Measurements from ENCODE around the gene COPZ2.
A peak's percentile ranks its signal among the peaks of the same experiment; 100 is the strongest.
"Not testable (repeated sequence)": the region's sequence is repeated elsewhere in the genome, so short reads cannot be mapped to it uniquely, and the experiment has no call there.

COPZ2 gene, protein sequence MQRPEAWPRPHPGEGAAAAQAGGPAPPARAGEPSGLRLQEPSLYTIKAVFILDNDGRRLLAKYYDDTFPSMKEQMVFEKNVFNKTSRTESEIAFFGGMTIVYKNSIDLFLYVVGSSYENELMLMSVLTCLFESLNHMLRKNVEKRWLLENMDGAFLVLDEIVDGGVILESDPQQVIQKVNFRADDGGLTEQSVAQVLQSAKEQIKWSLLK

GRCh38 chr17:48037036-48037837, at the start of gene COPZ2:
Gene COPZ2, minus strand, starts transcription at chr17:48037797. Its CDS starts 20 bp downstream, at chr17:48037777.
- peak; percentile 58 for DNase-seq (ENCODE audit: low read depth)
- TF ChIP-seq, protein P1, sequence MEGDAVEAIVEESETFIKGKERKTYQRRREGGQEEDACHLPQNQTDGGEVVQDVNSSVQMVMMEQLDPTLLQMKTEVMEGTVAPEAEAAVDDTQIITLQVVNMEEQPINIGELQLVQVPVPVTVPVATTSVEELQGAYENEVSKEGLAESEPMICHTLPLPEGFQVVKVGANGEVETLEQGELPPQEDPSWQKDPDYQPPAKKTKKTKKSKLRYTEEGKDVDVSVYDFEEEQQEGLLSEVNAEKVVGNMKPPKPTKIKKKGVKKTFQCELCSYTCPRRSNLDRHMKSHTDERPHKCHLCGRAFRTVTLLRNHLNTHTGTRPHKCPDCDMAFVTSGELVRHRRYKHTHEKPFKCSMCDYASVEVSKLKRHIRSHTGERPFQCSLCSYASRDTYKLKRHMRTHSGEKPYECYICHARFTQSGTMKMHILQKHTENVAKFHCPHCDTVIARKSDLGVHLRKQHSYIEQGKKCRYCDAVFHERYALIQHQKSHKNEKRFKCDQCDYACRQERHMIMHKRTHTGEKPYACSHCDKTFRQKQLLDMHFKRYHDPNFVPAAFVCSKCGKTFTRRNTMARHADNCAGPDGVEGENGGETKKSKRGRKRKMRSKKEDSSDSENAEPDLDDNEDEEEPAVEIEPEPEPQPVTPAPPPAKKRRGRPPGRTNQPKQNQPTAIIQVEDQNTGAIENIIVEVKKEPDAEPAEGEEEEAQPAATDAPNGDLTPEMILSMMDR (conservative IDR thresholded peaks at IDR 0.05; ENCODE audit: low read depth, low read length), result peak; percentile 68
- H3K4me3 ChIP-seq (ENCODE audit: low read depth, low read length), result peak within 1 kb of the TSS; percentile 77

DNA sequence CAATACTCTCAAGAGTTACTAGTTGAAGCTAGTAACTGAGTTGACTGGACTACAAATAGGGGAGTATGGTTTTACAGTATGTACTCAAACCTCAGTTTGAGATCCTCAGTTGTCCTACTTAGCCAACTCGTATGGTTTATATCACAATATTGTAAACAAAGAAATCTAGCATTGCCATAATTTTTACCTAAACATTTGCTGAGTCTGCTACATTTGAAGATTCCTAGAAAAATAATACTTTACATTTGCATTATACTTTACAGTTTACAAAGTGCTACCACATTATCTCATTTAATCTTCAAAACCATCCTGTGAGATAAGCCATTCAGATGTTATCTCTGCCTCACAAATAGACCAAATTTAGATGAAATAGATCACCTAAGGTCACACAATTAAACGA, 47.3 kb upstream of the COPZ2 start:
- no peak for DNase-seq (ENCODE audit: low read depth)
- H3K4me3 ChIP-seq (ENCODE audit: low read depth, low read length), result no peak overlapping the region
- TF ChIP-seq, protein P1 (conservative IDR thresholded peaks at IDR 0.05; ENCODE audit: low read depth, low read length), result no peak

DNA sequence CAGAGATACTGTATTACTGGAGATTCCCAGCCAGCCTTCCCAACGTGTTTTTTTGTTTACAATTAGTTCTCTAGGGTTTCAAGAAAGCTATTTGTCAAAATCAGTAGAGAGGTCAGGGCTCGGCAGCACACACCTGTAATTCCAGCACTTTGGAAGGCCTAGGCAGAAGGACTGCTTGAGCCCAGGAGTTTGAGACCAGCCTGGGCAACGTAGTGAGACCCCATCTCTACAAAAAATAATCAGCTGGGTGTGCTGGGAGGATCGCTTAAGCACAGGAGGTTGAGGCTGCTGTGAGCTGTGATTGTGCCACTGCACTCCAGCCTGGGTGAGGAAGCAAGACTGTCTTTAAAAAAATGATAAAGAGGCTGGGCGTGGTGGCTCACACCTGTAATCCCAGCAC, 44.3 kb upstream of the COPZ2 start:
- no peak overlapping the region for H3K4me3 ChIP-seq (ENCODE audit: low read depth, low read length)
- DNase-seq (ENCODE audit: low read depth), result no peak
- TF ChIP-seq, protein P1 (conservative IDR thresholded peaks at IDR 0.05; ENCODE audit: low read depth, low read length), result no peak

- DNase-seq (ENCODE audit: low read depth); H3K4me3 ChIP-seq (ENCODE audit: low read depth, low read length): not testable (repeated sequence)
These were observed 39.6 kb upstream of the COPZ2 start for GRCh38 chr17:48077152-48077551.

GRCh38 chr17:48074322-48075081, 36.9 kb upstream of the COPZ2 start:
- TF ChIP-seq, protein P1 (conservative IDR thresholded peaks at IDR 0.05; ENCODE audit: low read depth, low read length), result peak; percentile 86
- H3K4me3 ChIP-seq (ENCODE audit: low read depth, low read length), result no peak overlapping the region
- DNase-seq (ENCODE audit: low read depth), result peak; percentile 88

- not testable (repeated sequence) for H3K4me3 ChIP-seq (ENCODE audit: low read depth, low read length); DNase-seq (ENCODE audit: low read depth)
These were observed 36.0 kb upstream of the COPZ2 start for GRCh38 chr17:48073566-48074094.

DNA sequence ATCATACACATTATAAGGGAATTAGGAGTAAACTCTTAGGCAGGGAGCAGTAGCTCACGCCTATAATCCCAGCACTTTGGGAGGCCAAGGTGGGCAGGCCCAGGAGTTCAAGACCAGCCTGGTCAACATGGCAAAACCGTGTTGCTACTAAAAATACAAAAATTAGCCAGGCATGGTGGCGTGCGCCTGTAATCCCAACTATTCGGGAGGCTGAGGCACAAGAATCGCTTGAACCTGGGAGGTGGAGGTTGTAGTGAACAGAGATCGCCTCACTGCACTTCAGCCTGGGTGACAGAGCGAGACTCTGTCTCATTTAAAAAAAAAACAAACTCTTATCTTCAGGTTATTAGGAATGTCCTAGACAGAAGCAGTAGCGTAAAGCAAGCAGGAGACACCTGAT, 35.2 kb upstream of the COPZ2 start:
- not testable (repeated sequence) for DNase-seq (ENCODE audit: low read depth); H3K4me3 ChIP-seq (ENCODE audit: low read depth, low read length)

DNA sequence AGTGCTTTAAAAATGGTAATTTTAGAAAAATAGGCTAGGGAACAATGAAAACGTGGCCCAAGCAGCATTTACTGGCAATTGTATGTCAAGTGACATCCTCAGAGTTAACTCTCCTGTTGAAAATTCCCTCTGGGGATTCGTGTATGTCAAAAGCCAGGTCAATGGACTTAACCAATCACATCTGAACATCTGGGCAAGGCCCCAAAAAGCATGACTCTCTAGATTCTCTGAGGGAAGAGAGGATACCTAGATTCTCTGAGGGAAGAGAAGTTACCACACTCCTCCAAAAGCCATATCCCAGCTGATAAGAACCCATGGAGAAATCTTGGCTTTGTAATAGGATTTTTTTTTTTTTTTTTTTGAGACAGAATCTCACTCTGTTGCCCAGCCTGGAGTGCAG, 34.1 kb upstream of the COPZ2 start:
- TF ChIP-seq, protein P1 (conservative IDR thresholded peaks at IDR 0.05; ENCODE audit: low read depth, low read length), result no peak
- no peak for DNase-seq (ENCODE audit: low read depth)
- no peak overlapping the region for H3K4me3 ChIP-seq (ENCODE audit: low read depth, low read length)

All from choroid plexus epithelial cell (primary cell).